HCT116 (cell line): ENCODE measurements around the gene ZCCHC13. TPM values are rescaled to one million over a fixed set of nuclear protein-coding genes. Genes with fewer than 3 reads are reported as not detected.

ENCODE experiments used
- ATAC-seq: fragments of 200-7000 bp; cut with Tn5 transposase; 2 replicates; pipeline ENCODE4 v1.9.1; 2020; ENCODE audit warnings: mild to moderate bottlenecking, moderate library complexity
- BruUV-seq: library from RNA; stranded (reverse); fragments of 400-500 nt; replicated peaks from 2 replicates; lab custom pipeline; 2021; lab: Mats Ljungman, UMichigan
- CTCF ChIA-PET: fragments of 300-600 bp; sonication (Branson Sonifier 250); formaldehyde crosslinking; loops from one replicate; lab custom pipeline; 2021; ENCODE audit warnings: antibody characterized with exemption; lab: Charles Lee
- POLR2A ChIA-PET: fragments of 300-600, 350-600 bp; sonication (Branson Sonifier 250); formaldehyde crosslinking; loops from one replicate; lab custom pipeline; 2021; ENCODE audit warnings: antibody characterized with exemption; lab: Charles Lee
- RAD21 ChIA-PET, 2 experiments: fragments of 300-600 bp; sonication (Branson Sonifier 250); formaldehyde crosslinking; loops; one replicate each; lab custom pipeline; 2023; ENCODE audit warnings: low total read pairs in 2 of 2; ENCODE audit not compliant: uncharacterized antibody in 2 of 2, unreplicated experiment in 2 of 2, low non-redundant PET in 1 of 2; lab: Charles Lee
- DNase-seq: peaks from one replicate; pipeline ENCODE4 v3.0.0-alpha.2; 2010; ENCODE audit warnings: low read depth, low spot score
- H2AFZ ChIP-seq: fragments of 200-600 bp; shearing (Covaris generic), sonication (generic); 2 replicates; pipeline ENCODE4 v1.6.1; 2017; ENCODE audit warnings: low read depth, mixed run types, mixed read lengths, antibody characterized with exemption, low read length; ENCODE audit not compliant: poor library complexity, severe bottlenecking
- H3K27ac ChIP-seq: 2 replicates; pipeline ENCODE4 v1.5.1; 2012; ENCODE audit warnings: low read depth, low read length
- H3K27me3 ChIP-seq: fragments of 200-600 bp; sonication (generic); 2 replicates; pipeline ENCODE4 v1.6.1; 2016; ENCODE audit warnings: mixed run types, low read length, mixed read lengths; ENCODE audit not compliant: insufficient read depth
- H3K36me3 ChIP-seq, 2 experiments: fragments of 200-500 bp in 1 of 2; fragments of 200-600 bp in 1 of 2; sonication (Bioruptor generic) in 1 of 2; sonication (generic) in 1 of 2; 2 replicates each; pipeline versions ENCODE4 v1.5.1 to v1.6.1; 2014 to 2016; ENCODE audit warnings: low read length in 2 of 2, inconsistent platforms in 1 of 2, mixed read lengths in 1 of 2, mixed run types in 1 of 2; ENCODE audit not compliant: insufficient read depth in 2 of 2, control insufficient read depth in 1 of 2
- H3K4me1 ChIP-seq, 2 experiments: fragments of 200-600 bp in 1 of 2; sonication (generic) in 1 of 2; 2 replicates each; pipeline versions ENCODE4 v1.5.1 to v1.6.1; 2012 to 2017; ENCODE audit warnings: low read length in 2 of 2, inconsistent platforms in 1 of 2, mild to moderate bottlenecking in 1 of 2, mixed read lengths in 1 of 2, mixed run types in 1 of 2, moderate library complexity in 1 of 2; ENCODE audit not compliant: insufficient read depth in 2 of 2, control insufficient read depth in 1 of 2
- H3K4me2 ChIP-seq: fragments of 200-600 bp; sonication (generic); 2 replicates; pipeline ENCODE4 v1.6.1; 2017; ENCODE audit warnings: mixed run types, low read length, mixed read lengths
- H3K4me3 ChIP-seq, 2 experiments: fragments of 200-600 bp in 1 of 2; sonication (generic) in 1 of 2; replicated peaks in 1 of 2; 2 replicates each; pipeline ENCODE4 v1.5.1; 2011 to 2016; ENCODE audit warnings: low read length in 2 of 2, control low read depth in 1 of 2, low read depth in 1 of 2, mild to moderate bottlenecking in 1 of 2, mixed read lengths in 1 of 2, mixed run types in 1 of 2
- H3K79me2 ChIP-seq: fragments of 200-600 bp; sonication (generic); 2 replicates; pipeline ENCODE4 v1.6.1; 2017; ENCODE audit warnings: mild to moderate bottlenecking, mixed run types, low read length, moderate library complexity, mixed read lengths; ENCODE audit not compliant: insufficient read depth
- H3K9ac ChIP-seq: fragments of 200-600 bp; sonication (generic); 2 replicates; pipeline ENCODE4 v1.6.1; 2016; ENCODE audit warnings: low read length, mixed read lengths
- H3K9me2 ChIP-seq: fragments of 200-600 bp; sonication (generic), shearing (Covaris generic); 2 replicates; pipeline ENCODE4 v1.6.1; 2017; ENCODE audit warnings: mixed run types, mild to moderate bottlenecking, moderate library complexity; ENCODE audit not compliant: insufficient read depth
- H3K9me3 ChIP-seq, 2 experiments: fragments of 200-500 bp in 1 of 2; fragments of 200-600 bp in 1 of 2; sonication (Bioruptor generic) in 1 of 2; sonication (generic) in 1 of 2; 2 replicates each; pipeline ENCODE4 v1.6.1; 2014 to 2017; ENCODE audit warnings: low read length in 2 of 2, mixed read lengths in 2 of 2, inconsistent platforms in 1 of 2, low read depth in 1 of 2, mild to moderate bottlenecking in 1 of 2, mixed run types in 1 of 2, moderate library complexity in 1 of 2; ENCODE audit not compliant: control insufficient read depth in 1 of 2, insufficient read depth in 1 of 2
- H4K20me1 ChIP-seq: fragments of 200-600 bp; sonication (generic), shearing (Covaris generic); 2 replicates; pipeline ENCODE4 v1.6.1; 2017; ENCODE audit warnings: mixed run types, mild to moderate bottlenecking, moderate library complexity; ENCODE audit not compliant: insufficient read depth
- ATF3 ChIP-seq: IDR thresholded peaks from 2 replicates; pipeline ENCODE4 v1.6.1; 2012
- CBX3 ChIP-seq: IDR thresholded peaks from 2 replicates; pipeline ENCODE4 v1.6.1; 2012; ENCODE audit warnings: low read depth
- CEBPB ChIP-seq: IDR thresholded peaks from 2 replicates; pipeline ENCODE4 v1.6.1; 2012; ENCODE audit warnings: low read depth
- EGR1 ChIP-seq: IDR thresholded peaks from 2 replicates; pipeline ENCODE4 v1.6.1; 2012; ENCODE audit warnings: low read depth
- EZH2 ChIP-seq: fragments of 200-600 bp; sonication (generic); IDR thresholded peaks from 2 replicates; pipeline ENCODE4 v1.6.1; 2017; ENCODE audit warnings: antibody characterized with exemption, mixed run types
- EZH2phosphoT487 ChIP-seq: fragments of 200-600 bp; IDR thresholded peaks from 2 replicates; pipeline ENCODE4 v1.6.1; 2018; ENCODE audit warnings: antibody characterized with exemption, borderline replicate concordance
- FOSL1 ChIP-seq: IDR thresholded peaks from 2 replicates; pipeline ENCODE4 v1.6.1; 2012; ENCODE audit warnings: low read depth
- JUND ChIP-seq: IDR thresholded peaks from 2 replicates; pipeline ENCODE4 v1.6.1; 2012
- MAX ChIP-seq: IDR thresholded peaks from 2 replicates; pipeline ENCODE4 v1.6.1; 2012
- POLR2A ChIP-seq: IDR thresholded peaks from 2 replicates; pipeline ENCODE4 v1.7.0; 2011; ENCODE audit warnings: borderline replicate concordance; ENCODE audit not compliant: insufficient read depth, insufficient read length; ENCODE audit errors: extremely low read depth
- POLR2AphosphoS5 ChIP-seq: IDR thresholded peaks from 2 replicates; pipeline ENCODE4 v1.6.1; 2011; ENCODE audit warnings: mild to moderate bottlenecking, low read depth, low read length, moderate library complexity
- RAD21 ChIP-seq: IDR thresholded peaks from 2 replicates; pipeline ENCODE4 v1.6.1; 2012; ENCODE audit warnings: low read depth, mild to moderate bottlenecking
- SIN3A ChIP-seq: IDR thresholded peaks from 2 replicates; pipeline ENCODE4 v1.6.1; 2012; ENCODE audit warnings: low read depth
- SP1 ChIP-seq: IDR thresholded peaks from 2 replicates; pipeline ENCODE4 v1.6.1; 2012; ENCODE audit warnings: low read depth
- SRF ChIP-seq: IDR thresholded peaks from 2 replicates; pipeline ENCODE4 v1.6.1; 2012; ENCODE audit warnings: low read depth
- TCF7L2 ChIP-seq: IDR thresholded peaks from 2 replicates; pipeline ENCODE4 v1.7.0; 2011; ENCODE audit warnings: borderline replicate concordance, inconsistent platforms; ENCODE audit not compliant: insufficient read depth, insufficient read length; ENCODE audit errors: extremely low read depth
- YY1 ChIP-seq: IDR thresholded peaks from 2 replicates; pipeline ENCODE4 v1.6.1; 2011; ENCODE audit warnings: low read length, low read depth, moderate library complexity, mild to moderate bottlenecking; ENCODE audit not compliant: insufficient replicate concordance; ENCODE audit errors: extremely low read depth
- ZFX ChIP-seq: fragments of 450-650 bp; IDR thresholded peaks from 2 replicates; pipeline ENCODE4 v1.6.1; 2017
- intact Hi-C: fragments of 100-400 bp; cut with micrococcal nuclease; formaldehyde crosslinking; loops from 2 replicates; pipeline ENCODE4 v1.10.0; 2022
- total RNA-seq: library from RNA; stranded (reverse); gene quantifications from one replicate; pipeline ENCODE4 v1.2.1, GENCODE V29; 2021; ENCODE audit not compliant: unreplicated experiment

The ZCCHC13 gene
- total RNA-seq, 1 experiment from 2014 or later: not detected

GRCh38 chrX:74346088-74346487 is 42.1 kb downstream of the ZCCHC13 start:
- no peaks in the 10 kb centered on the region for H4K20me1 ChIP-seq
- no peak overlapping the region for H2AFZ ChIP-seq
- H3K9ac ChIP-seq: no peak overlapping the region
- intact Hi-C loops: loop anchor here (10.0 kb wide), 2 partner anchors 101 to 211 kb away; no protein-coding TSS in a partner anchor
- H3K79me2 ChIP-seq: no peaks in the 10 kb centered on the region
- TF ChIP-seq SP1 (no peak), FOSL1 (no peak), RAD21 (no peak), ZFX (no peak), ATF3 (no peak), TCF7L2 (no peak), MAX (no peak)
- TF ChIP-seq, all 23 proteins: peak for 0
- peaks cover 3 to 17% of the 10 kb centered on the region in 2 experiments; a peak in 1 of 4 replicates for H3K4me1 ChIP-seq
- ATAC-seq: no peak
- no peak overlapping the region for H3K4me2 ChIP-seq
- no TSS peak for BruUV-seq
- ChIA-PET POLR2A (no interaction called here), CTCF (no interaction called here), RAD21 (no interaction called here)
- H3K27ac ChIP-seq: no peak overlapping the region
- H3K4me3 ChIP-seq: no peak overlapping the region
- H3K9me2 ChIP-seq: no peaks in the 10 kb centered on the region
- no peaks in the 10 kb centered on the region for H3K36me3 ChIP-seq
- no peaks in the 10 kb centered on the region for H3K27me3 ChIP-seq
- H3K9me3 ChIP-seq: no peaks in the 10 kb centered on the region
- no peak for DNase-seq

- Histone ChIP-seq H3K9me3 (no peaks in the 10 kb centered on the region), H3K4me3 (no peak overlapping the region), H2AFZ (peak overlapping the region; percentile 78), H4K20me1 (no peaks in the 10 kb centered on the region), H3K4me2 (peak overlapping the region; percentile 37; the same call in 1 of the 2 replicates), H3K79me2 (no peaks in the 10 kb centered on the region), H3K9me2 (no peaks in the 10 kb centered on the region), H3K4me1 (peaks cover 0 to 9% of the 10 kb centered on the region in 2 experiments; a peak in 1 of 4 replicates), H3K27ac (no peak overlapping the region), H3K27me3 (no peaks in the 10 kb centered on the region), H3K36me3 (no peaks in the 10 kb centered on the region), H3K9ac (no peak overlapping the region)
- ChIA-PET CTCF (no interaction called here), RAD21 (no interaction called here), POLR2A (no interaction called here)
- ATAC-seq (peak; percentile 78), DNase-seq (peak; percentile 6)
- intact Hi-C loops: loop anchor here (10.0 kb wide), 2 partner anchors 105 to 215 kb away; no protein-coding TSS in a partner anchor
- TF ChIP-seq SRF: no peak
- no peak for TF ChIP-seq EZH2
- no peak for TF ChIP-seq YY1
- TF ChIP-seq SIN3A: no peak
- no peak for TF ChIP-seq RAD21
- TF ChIP-seq POLR2AphosphoS5: no peak
- TF ChIP-seq TCF7L2: no peak
- TF ChIP-seq CBX3: no peak
- no peak for TF ChIP-seq POLR2A
- no peak for TF ChIP-seq FOSL1
- no peak for TF ChIP-seq CEBPB
- TF ChIP-seq EZH2phosphoT487: no peak
- no peak for TF ChIP-seq SP1
- no peak for TF ChIP-seq EGR1
- TF ChIP-seq MAX: no peak
- no peak for TF ChIP-seq JUND
- no TSS peak for BruUV-seq
Observed at GRCh38 chrX:74349387-74349786, 45.4 kb downstream of the ZCCHC13 start.
